ENCODE results near the gene UNC5B.

UNC5B gene

GRCh38 chr10:71255808-71256660 lies 43.7 kb downstream of the UNC5B start:
- Histone ChIP-seq H3K9ac (ENCODE audit: low read depth, low read length) (no peak overlapping the region), H2AFZ (ENCODE audit: low read depth, low read length) (no peak overlapping the region), H3K27ac (ENCODE audit: low read length) (no peak overlapping the region), H3K4me1 (ENCODE audit: insufficient read depth, low read length) (no peaks in the 10 kb centered on the region), H3K79me2 (ENCODE audit: insufficient read depth, low read length) (no peaks in the 10 kb centered on the region), H3K36me3 (ENCODE audit: insufficient read depth, low read length) (no peaks in the 10 kb centered on the region), H3K4me2 (ENCODE audit: insufficient read depth, low read length) (no peak overlapping the region), H3K9me3 (ENCODE audit: insufficient read depth, low read length, severe bottlenecking) (no peaks in the 10 kb centered on the region), H3K27me3 (ENCODE audit: insufficient read depth, low read length, poor library complexity) (peaks cover 20% of the 10 kb centered on the region), H4K20me1 (ENCODE audit: insufficient read depth, low read length) (peaks cover 3% of the 10 kb centered on the region), H3K4me3 (ENCODE audit: low read depth in 1 of 2, low read length in 2 of 2) (no peak overlapping the region)
- ATAC-seq (ENCODE audit: insufficient read depth, low read depth): no peak
- TF ChIP-seq CTCF (IDR thresholded peaks at IDR 0.05; ENCODE audit: borderline replicate concordance, extremely low read depth, low read length, poor library complexity, severe bottlenecking) (no peak), EZH2 (IDR thresholded peaks at IDR 0.05; ENCODE audit: borderline replicate concordance, low read depth, low read length, severe bottlenecking) (no peak)
- DNase-seq: no peak

GRCh38 chr10:71256661-71257318 lies 44.4 kb downstream of the UNC5B start:
- H3K36me3 ChIP-seq (ENCODE audit: insufficient read depth, low read length): no peaks in the 10 kb centered on the region
- no peak overlapping the region for H3K9ac ChIP-seq (ENCODE audit: low read depth, low read length)
- no peak for DNase-seq
- peaks cover 20% of the 10 kb centered on the region for H3K27me3 ChIP-seq (ENCODE audit: insufficient read depth, low read length, poor library complexity)
- no peaks in the 10 kb centered on the region for H3K4me1 ChIP-seq (ENCODE audit: insufficient read depth, low read length)
- no peaks in the 10 kb centered on the region for H3K79me2 ChIP-seq (ENCODE audit: insufficient read depth, low read length)
- H3K4me3 ChIP-seq (ENCODE audit: low read depth in 1 of 2, low read length in 2 of 2): no peak overlapping the region
- H4K20me1 ChIP-seq (ENCODE audit: insufficient read depth, low read length): peaks cover 3% of the 10 kb centered on the region
- H3K4me2 ChIP-seq (ENCODE audit: insufficient read depth, low read length): no peak overlapping the region
- H3K27ac ChIP-seq (ENCODE audit: low read length): no peak overlapping the region
- no peaks in the 10 kb centered on the region for H3K9me3 ChIP-seq (ENCODE audit: insufficient read depth, low read length, severe bottlenecking)
- ATAC-seq (ENCODE audit: insufficient read depth, low read depth): no peak
- TF ChIP-seq CTCF (IDR thresholded peaks at IDR 0.05; ENCODE audit: borderline replicate concordance, extremely low read depth, low read length, poor library complexity, severe bottlenecking) (no peak), EZH2 (IDR thresholded peaks at IDR 0.05; ENCODE audit: borderline replicate concordance, low read depth, low read length, severe bottlenecking) (no peak)
- H2AFZ ChIP-seq (ENCODE audit: low read depth, low read length): no peak overlapping the region

GRCh38 chr10:71257319-71257997 lies 45.1 kb downstream of the UNC5B start:
- ATAC-seq (ENCODE audit: insufficient read depth, low read depth) (no peak), DNase-seq (no peak)
- TF ChIP-seq EZH2 (IDR thresholded peaks at IDR 0.05; ENCODE audit: borderline replicate concordance, low read depth, low read length, severe bottlenecking) (no peak), CTCF (IDR thresholded peaks at IDR 0.05; ENCODE audit: borderline replicate concordance, extremely low read depth, low read length, poor library complexity, severe bottlenecking) (no peak)
- no peak overlapping the region for H2AFZ ChIP-seq (ENCODE audit: low read depth, low read length)
- H3K9ac ChIP-seq (ENCODE audit: low read depth, low read length): no peak overlapping the region
- H3K27ac ChIP-seq (ENCODE audit: low read length): no peak overlapping the region
- no peak overlapping the region for H3K4me2 ChIP-seq (ENCODE audit: insufficient read depth, low read length)
- H4K20me1 ChIP-seq (ENCODE audit: insufficient read depth, low read length): peaks cover 3% of the 10 kb centered on the region
- H3K36me3 ChIP-seq (ENCODE audit: insufficient read depth, low read length): no peaks in the 10 kb centered on the region
- peaks cover 19% of the 10 kb centered on the region for H3K27me3 ChIP-seq (ENCODE audit: insufficient read depth, low read length, poor library complexity)
- no peaks in the 10 kb centered on the region for H3K79me2 ChIP-seq (ENCODE audit: insufficient read depth, low read length)
- H3K9me3 ChIP-seq (ENCODE audit: insufficient read depth, low read length, severe bottlenecking): no peaks in the 10 kb centered on the region
- H3K4me1 ChIP-seq (ENCODE audit: insufficient read depth, low read length): no peaks in the 10 kb centered on the region
- H3K4me3 ChIP-seq (ENCODE audit: low read depth in 1 of 2, low read length in 2 of 2): no peak overlapping the region
